DND-41 (cell line): ENCODE measurements around the gene SHANK3.

Source experiments
- ATAC-seq: fragments of 200-7000 bp; cut with Tn5 transposase; 3 replicates; pipeline ENCODE4 v1.9.1; 2021; ENCODE audit warnings: low read depth; ENCODE audit not compliant: insufficient read depth
- DNase-seq: peaks from one replicate; pipeline ENCODE4 v3.0.0-alpha.2; 2020
- H2AFZ ChIP-seq: 2 replicates; pipeline ENCODE4 v1.6.0; 2012; ENCODE audit warnings: low read depth, low read length
- H3K27ac ChIP-seq: 2 replicates; pipeline ENCODE4 v1.5.1; 2012; ENCODE audit warnings: low read length, inconsistent platforms
- H3K27me3 ChIP-seq: fragments of 200-600 bp; sonication (generic); 2 replicates; pipeline ENCODE4 v1.6.0; 2012; ENCODE audit warnings: low read length, mild to moderate bottlenecking, inconsistent platforms; ENCODE audit not compliant: insufficient read depth, poor library complexity
- H3K36me3 ChIP-seq: 2 replicates; pipeline ENCODE4 v1.5.1; 2012; ENCODE audit warnings: low read length, inconsistent platforms; ENCODE audit not compliant: insufficient read depth
- H3K4me1 ChIP-seq: 2 replicates; pipeline ENCODE4 v1.5.1; 2012; ENCODE audit warnings: mild to moderate bottlenecking, low read length; ENCODE audit not compliant: insufficient read depth
- H3K4me2 ChIP-seq: 2 replicates; pipeline ENCODE4 v1.6.0; 2012; ENCODE audit warnings: mild to moderate bottlenecking, moderate library complexity, low read length, inconsistent platforms; ENCODE audit not compliant: insufficient read depth
- H3K4me3 ChIP-seq, 2 experiments: fragments of 200-600 bp in 1 of 2; shearing (Covaris generic) in 1 of 2; 2 replicates each; pipeline ENCODE4 v1.5.1; 2012 to 2016; ENCODE audit warnings: inconsistent platforms in 2 of 2, low read length in 2 of 2, mild to moderate bottlenecking in 2 of 2, low read depth in 1 of 2, moderate library complexity in 1 of 2
- H3K79me2 ChIP-seq: 2 replicates; pipeline ENCODE4 v1.6.0; 2012; ENCODE audit warnings: low read length, inconsistent platforms; ENCODE audit not compliant: insufficient read depth
- H3K9ac ChIP-seq: 2 replicates; pipeline ENCODE4 v1.6.0; 2012; ENCODE audit warnings: low read depth, mild to moderate bottlenecking, inconsistent platforms, low read length, moderate library complexity
- H3K9me3 ChIP-seq: 2 replicates; pipeline ENCODE4 v1.5.1; 2012; ENCODE audit warnings: low read length, moderate library complexity, mild to moderate bottlenecking, inconsistent platforms; ENCODE audit not compliant: insufficient read depth, severe bottlenecking
- H4K20me1 ChIP-seq: 2 replicates; pipeline ENCODE4 v1.6.0; 2012; ENCODE audit warnings: low read length; ENCODE audit not compliant: insufficient read depth
- CTCF ChIP-seq: IDR thresholded peaks from 2 replicates; pipeline ENCODE4 v1.5.1; 2012; ENCODE audit warnings: borderline replicate concordance, low read length, moderate library complexity, mild to moderate bottlenecking; ENCODE audit not compliant: poor library complexity, severe bottlenecking; ENCODE audit errors: extremely low read depth
- EZH2 ChIP-seq: IDR thresholded peaks from 3 replicates; pipeline ENCODE4 v1.6.1; 2012; ENCODE audit warnings: borderline replicate concordance, low read depth, mild to moderate bottlenecking, moderate library complexity, low read length, inconsistent platforms; ENCODE audit not compliant: severe bottlenecking

Gene SHANK3

GRCh38 chr22:50675553-50676179, 3.0 kb downstream of the SHANK3 start:
- Histone ChIP-seq H2AFZ (no peak overlapping the region), H3K4me3 (no peak overlapping the region), H3K27me3 (peaks cover 36% of the 10 kb centered on the region), H3K36me3 (no peaks in the 10 kb centered on the region), H4K20me1 (0 out of 2 replicates have a peak, but pooled peaks cover 4% of the 10 kb centered on the region), H3K27ac (no peak overlapping the region), H3K9ac (no peak overlapping the region), H3K9me3 (no peaks in the 10 kb centered on the region), H3K4me1 (no peaks in the 10 kb centered on the region), H3K79me2 (no peaks in the 10 kb centered on the region), H3K4me2 (no peak overlapping the region)
- DNase-seq (no peak), ATAC-seq (0 out of 3 replicates have a peak, but pooled peaks have one; percentile 5)
- TF ChIP-seq EZH2 = no peak
- no peak for TF ChIP-seq CTCF

DNA sequence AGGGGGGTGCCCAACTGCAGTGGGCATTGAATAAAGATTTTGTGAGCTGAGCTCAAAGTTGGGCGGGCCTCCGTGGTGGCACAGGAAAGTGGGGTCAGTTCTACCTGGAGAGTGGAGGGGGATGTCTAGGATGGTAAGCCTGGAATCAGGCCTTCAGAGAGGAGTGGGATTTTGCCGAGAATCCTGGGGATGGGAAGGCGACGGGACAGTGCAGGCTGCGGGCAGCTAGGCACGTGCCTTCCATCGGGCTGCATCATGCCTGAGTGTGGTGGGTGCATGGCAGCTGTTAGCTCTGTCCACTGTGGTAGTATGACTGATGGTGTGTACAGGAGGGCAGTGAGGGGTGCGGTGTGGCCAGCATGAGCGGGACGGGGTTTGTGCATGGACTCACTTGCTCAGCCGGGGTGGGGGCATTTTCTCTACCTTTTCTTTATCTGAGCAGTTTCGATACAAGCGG, 3.6 kb downstream of the SHANK3 start:
- Histone ChIP-seq H3K4me1 (no peaks in the 10 kb centered on the region), H3K36me3 (no peaks in the 10 kb centered on the region), H4K20me1 (0 out of 2 replicates have a peak, but pooled peaks cover 4% of the 10 kb centered on the region), H3K27ac (no peak overlapping the region), H3K79me2 (no peaks in the 10 kb centered on the region), H2AFZ (no peak overlapping the region), H3K9ac (no peak overlapping the region), H3K4me3 (no peak overlapping the region), H3K9me3 (no peaks in the 10 kb centered on the region), H3K4me2 (no peak overlapping the region), H3K27me3 (peaks cover 34% of the 10 kb centered on the region)
- ATAC-seq (no peak), DNase-seq (no peak)
- TF ChIP-seq EZH2 (no peak), CTCF (no peak)

DNA sequence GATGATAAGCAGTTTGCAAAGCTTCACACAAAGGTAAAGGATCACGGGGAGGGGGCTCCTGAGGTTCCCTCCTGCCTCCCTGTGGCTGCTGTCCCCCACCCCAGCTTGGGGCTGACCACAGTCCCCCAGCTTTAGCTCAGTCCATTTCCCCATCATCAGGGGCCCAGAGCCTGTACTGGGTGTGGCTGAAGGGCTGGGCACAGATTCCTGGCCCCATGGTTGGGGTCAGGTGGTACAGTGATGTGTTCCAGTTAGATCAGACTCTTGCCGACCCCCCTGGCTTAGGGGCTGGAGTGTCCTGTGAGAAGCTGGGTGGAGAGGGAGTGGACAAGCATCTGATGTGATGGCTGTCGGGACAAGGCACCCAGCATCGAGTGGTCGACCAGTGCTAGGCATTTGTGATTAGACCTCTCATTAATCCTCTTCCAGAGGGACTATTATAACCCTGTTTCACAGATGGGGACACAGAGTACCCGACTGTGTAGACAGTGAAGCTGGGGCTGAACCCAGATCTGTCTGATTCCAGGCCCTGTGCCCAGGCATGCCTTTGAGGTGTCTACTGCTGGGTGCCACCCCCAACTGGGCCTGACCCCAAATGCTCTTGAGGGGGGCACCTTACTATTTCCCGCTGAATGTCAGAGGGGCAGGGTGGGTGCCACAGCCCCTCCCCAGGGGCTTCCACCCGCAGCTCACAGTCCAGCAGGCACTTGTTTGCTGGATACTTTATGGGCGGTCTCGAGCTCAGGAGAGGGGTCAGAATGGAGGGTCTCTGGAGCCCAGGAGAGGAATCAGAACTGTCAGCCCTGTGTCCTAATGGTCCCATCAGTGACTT, 4.3 kb downstream of the SHANK3 start:
- Histone ChIP-seq H3K79me2 (no peaks in the 10 kb centered on the region), H4K20me1 (0 out of 2 replicates have a peak, but pooled peaks cover 4% of the 10 kb centered on the region), H3K9ac (no peak overlapping the region), H3K9me3 (no peaks in the 10 kb centered on the region), H2AFZ (no peak overlapping the region), H3K4me1 (no peaks in the 10 kb centered on the region), H3K27me3 (peaks cover 33% of the 10 kb centered on the region), H3K4me2 (no peak overlapping the region), H3K36me3 (no peaks in the 10 kb centered on the region), H3K27ac (no peak overlapping the region), H3K4me3 (no peak overlapping the region)
- ATAC-seq (no peak), DNase-seq (no peak)
- TF ChIP-seq EZH2 (no peak), CTCF (no peak)
